Measurements from ENCODE around the gene PCNX3.

Gene PCNX3

DNA sequence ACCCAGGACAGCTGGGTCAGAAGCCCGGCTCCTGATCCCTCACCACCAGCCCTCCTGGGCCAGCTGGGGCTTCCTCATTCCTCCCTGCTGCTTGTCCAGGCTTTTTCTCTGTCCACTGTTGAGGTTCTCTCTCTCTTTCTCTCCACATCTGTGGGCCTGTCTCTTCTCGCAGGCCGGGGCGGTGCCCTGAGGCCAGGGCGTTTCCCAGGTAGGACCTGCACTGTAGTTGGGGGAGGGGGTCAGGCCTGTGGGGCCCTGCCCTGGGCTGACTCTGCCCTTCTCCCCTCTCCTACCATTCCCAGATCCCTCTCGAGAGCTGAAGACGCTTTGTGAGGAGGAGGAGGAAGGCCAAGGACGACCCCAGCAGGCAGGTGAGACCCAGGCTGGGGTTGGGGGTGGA is 34.8 kb upstream of the PCNX3 start:
- DNase-seq = no peak

DNA sequence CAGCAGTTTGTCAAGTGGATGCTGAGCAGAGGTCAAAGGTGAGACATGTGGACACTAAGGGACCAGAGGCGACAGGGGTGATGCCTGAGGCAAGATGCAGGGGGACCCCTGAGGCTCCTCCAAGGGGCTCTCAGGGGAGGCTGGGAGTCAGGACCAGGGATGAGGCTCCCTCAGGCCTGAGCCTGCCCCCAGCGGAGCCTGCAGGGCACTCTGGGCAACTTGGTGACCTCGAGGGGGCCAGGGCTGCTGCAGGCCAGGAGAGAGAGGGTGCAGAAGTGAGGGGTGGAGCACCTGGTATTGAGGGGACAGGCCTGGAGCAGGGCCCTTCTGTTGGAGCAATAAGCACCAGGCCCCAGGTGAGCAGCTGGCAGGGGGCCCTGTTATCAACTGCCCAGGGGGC is 33.6 kb upstream of the PCNX3 start:
- no peak for DNase-seq

DNA sequence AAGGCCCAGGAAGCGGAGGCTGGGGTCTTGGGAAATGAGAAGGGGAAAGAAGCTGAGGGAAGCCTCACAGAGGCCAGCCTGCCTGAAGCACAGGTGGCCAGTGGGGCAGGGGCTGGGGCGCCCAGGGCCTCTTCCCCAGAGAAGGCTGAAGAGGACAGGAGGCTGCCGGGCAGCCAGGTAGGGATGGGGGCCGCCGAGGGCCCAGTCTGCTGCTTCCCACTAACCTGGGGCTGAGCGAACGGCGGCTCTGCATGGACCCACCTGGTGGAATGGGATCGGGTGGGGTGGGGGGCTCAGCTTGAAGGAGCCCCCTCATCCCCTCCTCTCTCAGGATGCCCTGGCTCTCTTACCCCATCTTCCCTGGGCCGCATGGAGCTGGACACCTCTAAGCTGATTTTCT is 32.0 kb upstream of the PCNX3 start:
- no peak for DNase-seq

GRCh38 chr11:65584106-65584505 is 31.5 kb upstream of the PCNX3 start:
- no peak for DNase-seq

- DNase-seq = no peak
Observed at GRCh38 chr11:65584723-65585171, 30.8 kb upstream of the PCNX3 start.

DNA sequence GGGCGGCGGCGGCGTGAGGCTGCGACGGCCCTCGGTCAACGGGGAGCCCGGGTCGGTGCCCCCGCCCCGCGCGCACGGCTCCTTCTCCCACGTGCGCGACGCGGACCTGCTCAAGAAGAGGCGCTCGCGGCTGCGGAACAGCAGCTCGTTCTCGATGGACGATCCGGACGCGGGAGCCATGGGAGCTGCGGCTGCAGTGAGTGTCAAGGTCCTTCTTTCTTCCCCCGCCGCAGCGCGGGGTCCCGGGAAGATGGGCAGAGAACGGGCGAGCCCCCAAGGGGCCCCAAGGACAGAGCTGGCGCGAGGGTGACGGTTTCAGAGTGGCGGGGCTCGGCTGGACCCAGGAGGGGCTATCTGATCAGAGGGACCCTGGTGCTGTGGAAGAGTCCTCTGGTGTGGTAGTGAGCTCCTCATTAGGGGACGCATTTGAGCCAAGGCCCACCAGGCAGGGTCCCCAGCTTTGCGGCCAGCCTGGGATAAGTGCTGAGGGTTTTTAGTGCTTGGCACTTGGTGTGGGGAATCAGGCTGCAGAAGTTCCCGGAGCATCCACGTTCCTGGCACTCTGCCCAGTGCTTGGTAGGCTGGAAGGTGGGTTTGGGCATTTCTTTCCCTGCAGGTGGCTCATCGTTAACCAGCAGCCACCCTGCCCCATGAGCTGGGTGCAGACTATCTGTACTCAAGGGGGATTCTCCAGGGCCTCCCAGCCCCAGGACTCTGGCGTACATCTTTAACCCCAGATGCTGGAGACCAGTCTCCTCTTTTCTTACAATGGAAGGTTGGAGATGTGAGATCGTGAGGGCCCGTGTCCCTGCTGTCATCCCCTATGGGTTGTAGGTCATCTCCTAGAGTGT is 30.0 kb upstream of the PCNX3 start:
- peak; percentile 37 for DNase-seq

DNA sequence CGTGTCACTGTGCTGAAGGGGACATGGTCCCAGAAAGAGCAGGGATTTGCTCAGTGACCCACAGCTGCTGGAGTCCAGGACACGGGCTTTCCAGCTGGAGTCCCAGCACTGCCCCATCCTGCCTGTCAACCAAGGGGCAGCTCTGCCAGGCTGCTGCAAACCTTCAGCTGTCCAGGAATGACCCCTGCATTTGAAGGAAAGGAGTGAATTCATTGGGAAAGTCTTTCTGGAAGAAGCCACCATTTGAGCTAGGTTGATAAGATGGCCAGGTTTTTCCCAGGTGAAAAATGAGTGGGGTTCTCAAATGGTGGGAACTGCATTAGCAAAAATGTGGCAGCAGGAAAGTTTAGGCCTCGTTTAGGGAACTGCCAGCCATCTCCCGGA is 29.3 kb upstream of the PCNX3 start:
- DNase-seq = no peak

DNA sequence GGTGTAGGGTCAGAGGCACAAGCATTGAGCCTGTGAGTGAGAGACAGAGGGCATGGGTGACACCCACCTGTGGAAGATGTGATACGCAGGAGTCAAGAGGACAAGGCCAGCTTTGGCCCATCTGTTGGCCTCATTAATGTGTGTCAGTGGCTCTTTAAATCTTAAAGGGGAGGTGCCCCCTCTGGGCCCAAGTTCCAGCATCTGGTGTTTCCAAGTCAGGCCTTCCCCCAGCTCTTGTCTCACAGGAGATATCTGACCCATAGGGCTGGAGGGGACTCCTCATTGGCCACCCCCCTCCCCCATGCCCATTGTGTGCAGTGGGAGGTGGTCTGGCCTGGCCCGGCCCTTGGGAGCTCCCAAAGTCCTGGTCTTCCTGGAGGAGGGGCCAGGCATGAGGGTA is 28.9 kb upstream of the PCNX3 start:
- no peak for DNase-seq

GRCh38 chr11:65588199-65589054 is 27.1 kb upstream of the PCNX3 start:
- DNase-seq = no peak

GRCh38 chr11:65589444-65590239 is 25.9 kb upstream of the PCNX3 start:
- no peak for DNase-seq

DNA sequence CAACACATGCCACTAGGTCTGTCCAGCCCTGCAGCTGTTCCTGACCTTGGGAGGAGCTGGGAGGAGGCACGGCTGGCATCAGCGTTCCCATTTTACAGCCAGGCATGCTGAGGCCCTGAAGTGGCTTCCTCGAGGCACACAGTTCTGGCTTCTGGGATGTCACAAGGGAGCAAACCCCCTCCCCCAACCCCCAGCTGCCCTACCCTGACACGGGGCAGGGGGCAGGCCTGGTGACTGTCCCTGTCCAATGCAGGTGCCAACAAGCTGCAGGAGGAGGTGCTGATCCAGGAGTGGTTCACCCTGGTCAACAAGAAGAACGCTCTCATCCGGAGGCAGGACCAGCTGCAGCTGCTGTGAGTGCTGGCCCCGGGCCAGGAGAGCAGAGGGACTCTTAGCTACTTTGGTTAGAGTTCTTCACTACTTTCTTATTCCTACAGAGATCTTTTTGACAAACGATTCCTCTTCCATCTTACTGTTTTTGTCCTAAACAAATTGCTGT is 25.3 kb upstream of the PCNX3 start:
- no peak for DNase-seq

GRCh38 chr11:65591939-65592857 is 23.4 kb upstream of the PCNX3 start:
- DNase-seq = no peak

DNA sequence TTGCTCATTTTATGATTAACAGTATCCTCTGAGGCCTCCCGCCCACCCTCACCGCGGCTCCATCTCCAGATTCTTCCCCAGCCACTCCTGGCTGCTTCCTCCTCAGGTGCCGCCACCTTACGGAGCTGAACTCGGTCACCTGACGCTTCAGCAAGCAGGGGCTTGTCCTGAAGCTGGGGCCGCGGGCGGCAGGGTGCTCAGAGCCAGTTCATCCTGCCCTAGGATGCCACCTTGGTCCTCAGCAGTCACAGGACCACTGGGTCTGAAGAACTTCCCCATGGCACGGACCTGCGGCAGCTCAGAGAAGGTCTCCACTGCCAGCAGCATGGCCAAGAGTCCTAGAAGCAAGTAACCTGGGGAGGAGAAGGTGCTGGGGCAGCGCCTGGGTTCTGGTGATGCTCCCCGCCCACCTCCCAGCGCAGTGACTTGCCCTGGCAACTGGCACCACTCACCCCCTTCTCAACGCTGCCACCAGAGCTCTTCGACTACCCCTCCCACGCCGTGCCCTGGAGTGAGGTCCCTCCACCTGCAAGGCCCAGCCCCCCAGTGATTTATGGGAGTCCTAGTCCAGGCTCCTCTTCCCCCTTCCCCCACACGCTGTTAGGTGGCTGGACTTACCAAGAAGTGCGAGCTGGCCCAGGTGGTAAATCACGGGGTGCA is 22.6 kb upstream of the PCNX3 start:
- DNase-seq = peak; percentile 59

DNA sequence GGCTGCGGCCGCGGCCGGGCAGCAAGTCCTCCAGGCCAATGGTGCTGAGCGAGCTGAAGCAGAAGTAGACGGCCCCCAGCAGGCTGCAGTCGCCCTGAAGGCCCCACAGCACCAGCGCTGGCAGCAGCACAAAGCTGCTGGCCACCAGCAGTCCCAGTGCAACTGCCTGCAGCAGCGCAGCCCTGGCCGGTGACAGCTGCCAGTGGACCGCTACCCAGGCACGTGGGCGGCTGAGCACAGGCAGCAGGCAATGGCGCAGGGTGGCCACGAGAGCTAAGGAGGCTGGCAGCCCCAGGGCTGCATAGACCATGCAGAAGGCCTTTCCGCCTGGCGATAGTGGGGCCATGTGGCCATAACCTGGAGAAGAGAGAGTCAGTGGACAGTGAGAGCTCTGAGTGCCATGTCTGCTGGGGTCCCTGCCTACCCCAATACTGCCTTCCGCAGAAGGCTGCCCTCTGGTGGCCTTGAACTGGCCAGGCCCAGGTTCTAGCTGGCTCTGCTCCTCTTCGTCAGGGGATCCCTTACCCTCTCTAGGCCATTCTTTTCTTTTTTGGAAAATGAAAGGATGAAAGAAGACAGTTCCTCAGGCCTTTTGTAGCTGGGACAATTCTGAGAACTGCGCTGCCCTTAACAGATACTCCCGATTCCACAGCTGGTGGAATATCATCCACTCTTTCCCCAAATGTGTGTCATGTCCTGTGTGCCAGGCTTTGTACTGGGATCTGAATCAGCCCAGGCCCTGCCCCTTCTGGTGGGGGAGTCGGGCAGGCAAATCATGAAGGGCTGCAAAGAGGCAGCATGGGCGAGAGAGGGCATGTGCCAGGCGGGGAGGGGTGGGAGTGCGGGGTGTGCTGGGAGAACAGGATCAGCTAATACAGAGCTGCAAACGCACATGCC is 21.8 kb upstream of the PCNX3 start:
- no peak for DNase-seq

GRCh38 chr11:65595131-65595530 is 20.4 kb upstream of the PCNX3 start:
- DNase-seq = no peak

DNA sequence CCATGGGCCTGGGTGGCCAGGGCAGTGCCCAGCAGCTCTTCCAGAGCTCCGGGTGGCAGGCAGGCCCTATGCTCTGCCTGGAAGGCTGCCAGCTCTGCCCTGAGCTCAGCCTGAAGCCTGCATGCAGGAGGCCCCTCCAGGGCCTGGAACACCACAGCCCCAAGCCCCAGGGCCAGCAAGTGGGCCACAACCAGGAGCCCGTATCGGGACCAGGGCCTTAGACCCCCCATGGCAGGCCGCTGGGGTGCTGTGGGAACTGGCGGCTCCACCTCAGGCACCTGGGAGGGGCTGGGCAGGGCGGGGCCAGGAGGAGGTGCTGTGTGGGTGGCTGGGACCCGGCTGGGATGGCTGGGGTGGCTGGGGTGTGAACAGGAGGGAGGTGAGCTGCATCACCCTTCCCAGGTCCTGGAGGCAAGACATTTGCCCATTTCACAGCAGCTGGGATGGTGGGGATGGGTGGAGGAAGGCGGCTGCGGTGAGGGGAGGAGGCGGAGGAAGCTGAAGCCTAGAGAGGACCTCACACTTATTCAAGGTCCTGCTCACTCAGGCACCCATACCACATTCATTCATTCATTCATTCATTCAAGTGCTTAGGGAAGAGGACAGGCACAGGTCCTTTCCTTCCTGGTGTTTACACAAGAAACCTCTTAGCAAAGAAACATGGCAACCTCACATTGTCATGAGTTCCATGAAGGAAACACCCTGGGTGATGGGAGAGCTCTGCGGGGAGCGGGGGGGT is 19.9 kb upstream of the PCNX3 start, which contains the start of gene KCNK7:
Gene KCNK7, minus strand, starts transcription at position 258 of the 739 bp plus-strand sequence. Its CDS starts 28 bp downstream, at position 230.
- no peak for DNase-seq

GRCh38 chr11:65596520-65596919 is 19.1 kb upstream of the PCNX3 start:
- no peak for DNase-seq

DNA sequence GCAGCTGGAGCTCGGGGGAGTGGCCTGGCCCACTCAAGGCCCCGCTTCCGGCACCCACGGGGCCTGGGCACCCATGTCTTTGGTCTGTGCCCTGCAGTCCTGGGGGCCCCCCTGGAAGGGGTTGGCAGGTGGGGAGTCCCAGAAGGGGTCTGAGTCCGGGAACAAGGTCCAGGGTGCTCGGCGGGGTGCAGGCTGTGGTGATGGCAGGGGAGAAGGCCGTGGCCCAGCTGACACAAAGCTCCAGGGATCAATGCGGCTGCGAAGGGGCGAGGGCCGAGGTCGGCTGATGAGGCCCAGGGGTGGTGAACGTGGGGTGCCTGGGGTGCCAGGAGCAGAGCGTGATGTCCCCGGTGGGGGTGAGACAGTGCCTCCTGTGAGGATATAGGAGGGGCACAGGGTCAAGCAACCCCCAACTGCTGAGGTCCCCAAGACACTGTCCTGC is 17.3 kb upstream of the PCNX3 start:
- DNase-seq = no peak
